Lower leg skin (tissue), 3 donors: Measurements from ENCODE around the gene KCNG2.

Experiments
- CTCF ChIP-seq, 3 donors: fragments of 450-650 bp; IDR thresholded peaks; one replicate each; pipeline ENCODE4 v1.5.1; 2016; ENCODE audit warnings: antibody characterized with exemption in 3 of 3, mild to moderate bottlenecking in 3 of 3, moderate library complexity in 2 of 3
- POLR2A ChIP-seq, 2 donors: fragments of 450-650 bp; IDR thresholded peaks; one replicate each; pipeline ENCODE4 v1.6.1; 2016 to 2017; ENCODE audit warnings: antibody characterized with exemption in 2 of 2, mild to moderate bottlenecking in 1 of 2, moderate library complexity in 1 of 2

GRCh38 chr18:79916546-79917168 is 118.9 kb downstream of the KCNG2 start:
- TF ChIP-seq CTCF (IDR thresholded peaks at IDR 0.05) = no peak
- TF ChIP-seq POLR2A (IDR thresholded peaks at IDR 0.05) = no peak
